HG03439 (cell line): Measurements from ENCODE around the gene EHHADH.
A peak's percentile ranks its signal among the peaks of the same experiment; 100 is the strongest.
"Not testable (repeated sequence)": the region's sequence is repeated elsewhere in the genome, so short reads cannot be mapped to it uniquely, and the experiment has no call there.

Experiments used
- ATAC-seq: cut with Tn5 transposase; IDR thresholded peaks from one replicate; pipeline ENCODE4 v1.9.1; 2021; ENCODE audit warnings: mild to moderate bottlenecking, moderate library complexity; ENCODE audit not compliant: unreplicated experiment

EHHADH gene

GRCh38 chr3:185253133-185253532 is 716 bp downstream of the EHHADH start:
- ATAC-seq = not testable (repeated sequence)

- ATAC-seq = no peak
These were observed 2.6 kb downstream of the EHHADH start for GRCh38 chr3:185251272-185251671.

- no peak for ATAC-seq
These were observed 3.2 kb downstream of the EHHADH start for GRCh38 chr3:185250653-185251052.

GRCh38 chr3:185250247-185250646 is 3.6 kb downstream of the EHHADH start:
- ATAC-seq = no peak

- ATAC-seq = no peak
These were observed 11.2 kb downstream of the EHHADH start for GRCh38 chr3:185242642-185243041.

- no peak for ATAC-seq
These were observed 16.9 kb downstream of the EHHADH start for GRCh38 chr3:185236969-185237368.

- ATAC-seq = no peak
These were observed 20.5 kb downstream of the EHHADH start for GRCh38 chr3:185233328-185233727.

- ATAC-seq = not testable (repeated sequence)
These were observed 27.3 kb downstream of the EHHADH start for GRCh38 chr3:185226526-185226925.

GRCh38 chr3:185225523-185225922 is 28.3 kb downstream of the EHHADH start:
- no peak for ATAC-seq

GRCh38 chr3:185225080-185225479 is 28.8 kb downstream of the EHHADH start:
- no peak for ATAC-seq

- ATAC-seq = no peak
These were observed 32.6 kb downstream of the EHHADH start for GRCh38 chr3:185221203-185221602.

GRCh38 chr3:185216607-185216958 is 37.3 kb downstream of the EHHADH start:
- ATAC-seq = no peak

GRCh38 chr3:185215873-185216606 is 37.8 kb downstream of the EHHADH start:
- no peak for ATAC-seq

- ATAC-seq = no peak
These were observed 41.3 kb downstream of the EHHADH start for GRCh38 chr3:185212559-185212958.

GRCh38 chr3:185212086-185212485 is 41.8 kb downstream of the EHHADH start:
- no peak for ATAC-seq

- ATAC-seq = no peak
These were observed 43.2 kb downstream of the EHHADH start for GRCh38 chr3:185210621-185211142.

- no peak for ATAC-seq
These were observed 45.0 kb downstream of the EHHADH start for GRCh38 chr3:185208823-185209222.

GRCh38 chr3:185207931-185208746 is 45.7 kb downstream of the EHHADH start:
- peak; percentile 94 for ATAC-seq

GRCh38 chr3:185207481-185207880 is 46.4 kb downstream of the EHHADH start:
- no peak for ATAC-seq

GRCh38 chr3:185205865-185206264 is 48.0 kb downstream of the EHHADH start:
- no peak for ATAC-seq

- ATAC-seq = no peak
These were observed 49.0 kb downstream of the EHHADH start for GRCh38 chr3:185204894-185205293.

- ATAC-seq = no peak
These were observed 53.2 kb downstream of the EHHADH start for GRCh38 chr3:185200639-185201038.
